OCI-LY1 (cell line): ENCODE data around the gene THOC1.

Experiments
- CTCF ChIP-seq: fragments of 200-600 bp; sonication (generic), shearing (Covaris generic); IDR thresholded peaks from 2 replicates; pipeline ENCODE4 v1.5.1; 2017; ENCODE audit warnings: mild to moderate bottlenecking, antibody characterized with exemption, low read length, moderate library complexity, mixed read lengths
- EZH2 ChIP-seq: fragments of 200-600 bp; sonication (generic), shearing (Covaris generic); IDR thresholded peaks from 2 replicates; pipeline ENCODE4 v1.8.0; 2017; ENCODE audit warnings: borderline replicate concordance, mixed run types, mild to moderate bottlenecking, antibody characterized with exemption, low read length, moderate library complexity, mixed read lengths

- no peak for TF ChIP-seq CTCF
- TF ChIP-seq EZH2 = no peak
Measured at GRCh38 chr18:286515-287310, 18.9 kb upstream of the THOC1 start.
